ENCODE results near the gene HIPK1.

The HIPK1 gene

DNA sequence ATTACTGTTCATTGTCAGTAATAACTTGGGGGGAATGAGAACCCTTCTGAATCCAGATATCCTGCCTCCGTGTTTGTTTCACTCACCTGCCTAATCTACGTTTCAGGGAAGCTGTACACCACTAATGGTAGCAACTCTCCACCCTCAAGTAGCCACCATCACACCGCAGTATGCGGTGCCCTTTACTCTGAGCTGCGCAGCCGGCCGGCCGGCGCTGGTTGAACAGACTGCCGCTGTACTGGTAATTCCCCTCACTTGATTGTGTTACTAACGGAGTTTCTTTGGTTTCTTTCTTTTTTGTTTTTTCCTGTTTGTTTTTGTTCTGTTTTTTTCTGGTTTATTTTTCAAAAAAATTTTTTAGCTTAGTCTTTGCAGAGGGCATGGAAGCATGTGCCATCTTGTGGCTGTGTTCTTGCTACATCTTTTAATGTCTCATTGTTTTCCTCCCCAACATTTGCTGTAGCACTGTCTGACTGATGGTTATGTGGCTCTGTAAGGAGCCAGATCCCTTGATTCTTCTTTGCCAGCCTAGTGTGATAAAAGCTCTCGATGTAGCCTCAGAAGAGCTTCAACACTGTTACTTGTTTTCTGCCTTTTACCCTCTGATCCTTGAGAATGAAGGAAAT is 34.3 kb downstream of the HIPK1 start:
- Histone ChIP-seq H3K4me3 (ENCODE audit: low read length) (no peak overlapping the region), H3K36me3 (ENCODE audit: insufficient read depth, low read length) (peaks cover 50% of the 10 kb centered on the region), H3K27me3 (ENCODE audit: insufficient read depth, low read length) (no peaks in the 10 kb centered on the region), H3K4me1 (ENCODE audit: insufficient read depth, low read length) (no peaks in the 10 kb centered on the region), H3K9me3 (ENCODE audit: low read length) (peaks cover 5% of the 10 kb centered on the region), H2AFZ (ENCODE audit: low read depth, low read length) (no peak overlapping the region)

DNA sequence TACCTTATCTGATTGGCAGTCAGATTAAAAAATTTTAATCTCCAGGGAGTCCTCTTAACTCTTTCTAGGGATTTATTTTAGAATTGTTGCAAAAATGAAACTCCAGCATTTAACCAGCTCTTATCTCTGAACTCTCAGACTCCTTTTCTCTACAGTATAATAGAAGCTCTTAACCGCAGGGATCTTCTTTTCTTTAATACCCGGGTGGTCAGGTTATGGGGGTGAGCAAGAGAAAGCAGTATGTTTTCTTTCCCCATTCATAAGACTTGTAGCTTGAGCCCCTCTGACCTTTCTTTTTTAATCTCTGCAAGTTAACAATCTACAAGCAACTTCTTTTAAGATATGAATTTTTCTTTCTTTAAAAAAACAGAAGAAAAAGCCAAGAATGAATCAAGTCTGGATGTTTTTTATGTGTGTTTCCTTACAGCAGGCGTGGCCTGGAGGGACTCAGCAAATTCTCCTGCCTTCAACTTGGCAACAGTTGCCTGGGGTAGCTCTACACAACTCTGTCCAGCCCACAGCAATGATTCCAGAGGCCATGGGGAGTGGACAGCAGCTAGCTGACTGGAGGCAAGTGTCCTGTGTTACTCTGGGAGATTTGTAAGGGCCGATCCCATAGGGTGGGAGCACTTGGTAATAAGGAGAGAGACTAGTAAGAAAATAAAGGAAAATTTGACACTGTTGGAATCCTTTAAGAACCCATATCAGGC is 36.7 kb downstream of the HIPK1 start:
- H3K4me1 ChIP-seq (ENCODE audit: insufficient read depth, low read length), result no peaks in the 10 kb centered on the region
- H3K27me3 ChIP-seq (ENCODE audit: insufficient read depth, low read length), result no peaks in the 10 kb centered on the region
- no peak overlapping the region for H3K4me3 ChIP-seq (ENCODE audit: low read length)
- peaks cover 62% of the 10 kb centered on the region for H3K36me3 ChIP-seq (ENCODE audit: insufficient read depth, low read length)
- H3K9me3 ChIP-seq (ENCODE audit: low read length), result peaks cover 5% of the 10 kb centered on the region
- H2AFZ ChIP-seq (ENCODE audit: low read depth, low read length), result no peak overlapping the region

DNA sequence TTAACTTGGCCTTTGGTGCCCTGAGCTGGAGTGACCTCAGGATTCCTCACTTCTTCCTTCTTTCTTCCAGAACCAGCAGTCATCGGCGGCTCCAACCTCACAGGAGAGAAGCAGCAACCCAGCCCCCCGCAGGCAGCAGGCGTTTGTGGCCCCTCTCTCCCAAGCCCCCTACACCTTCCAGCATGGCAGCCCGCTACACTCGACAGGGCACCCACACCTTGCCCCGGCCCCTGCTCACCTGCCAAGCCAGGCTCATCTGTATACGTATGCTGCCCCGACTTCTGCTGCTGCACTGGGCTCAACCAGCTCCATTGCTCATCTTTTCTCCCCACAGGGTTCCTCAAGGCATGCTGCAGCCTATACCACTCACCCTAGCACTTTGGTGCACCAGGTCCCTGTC is 43.8 kb downstream of the HIPK1 start:
- H3K4me3 ChIP-seq (ENCODE audit: low read length), result no peak overlapping the region
- H3K36me3 ChIP-seq (ENCODE audit: insufficient read depth, low read length), result peaks cover 56% of the 10 kb centered on the region

DNA sequence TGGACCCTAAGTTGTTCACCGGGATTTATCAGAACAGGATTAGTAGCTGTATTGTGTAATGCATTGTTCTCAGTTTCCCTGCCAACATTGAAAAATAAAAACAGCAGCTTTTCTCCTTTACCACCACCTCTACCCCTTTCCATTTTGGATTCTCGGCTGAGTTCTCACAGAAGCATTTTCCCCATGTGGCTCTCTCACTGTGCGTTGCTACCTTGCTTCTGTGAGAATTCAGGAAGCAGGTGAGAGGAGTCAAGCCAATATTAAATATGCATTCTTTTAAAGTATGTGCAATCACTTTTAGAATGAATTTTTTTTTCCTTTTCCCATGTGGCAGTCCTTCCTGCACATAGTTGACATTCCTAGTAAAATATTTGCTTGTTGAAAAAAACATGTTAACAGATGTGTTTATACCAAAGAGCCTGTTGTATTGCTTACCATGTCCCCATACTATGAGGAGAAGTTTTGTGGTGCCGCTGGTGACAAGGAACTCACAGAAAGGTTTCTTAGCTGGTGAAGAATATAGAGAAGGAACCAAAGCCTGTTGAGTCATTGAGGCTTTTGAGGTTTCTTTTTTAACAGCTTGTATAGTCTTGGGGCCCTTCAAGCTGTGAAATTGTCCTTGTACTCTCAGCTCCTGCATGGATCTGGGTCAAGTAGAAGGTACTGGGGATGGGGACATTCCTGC is 46.2 kb downstream of the HIPK1 start:
- Histone ChIP-seq H3K36me3 (ENCODE audit: insufficient read depth, low read length) (peaks cover 34% of the 10 kb centered on the region), H3K4me3 (ENCODE audit: low read length) (no peak overlapping the region), H3K27me3 (ENCODE audit: insufficient read depth, low read length) (no peaks in the 10 kb centered on the region), H3K4me1 (ENCODE audit: insufficient read depth, low read length) (peaks cover 32% of the 10 kb centered on the region), H3K9me3 (ENCODE audit: low read length) (no peaks in the 10 kb centered on the region), H2AFZ (ENCODE audit: low read depth, low read length) (no peak overlapping the region)

More for the DNA sequence above, 43.8 kb downstream of the HIPK1 start:
- no peaks in the 10 kb centered on the region for H3K9me3 ChIP-seq (ENCODE audit: low read length)
- no peaks in the 10 kb centered on the region for H3K27me3 ChIP-seq (ENCODE audit: insufficient read depth, low read length)
- H2AFZ ChIP-seq (ENCODE audit: low read depth, low read length), result no peak overlapping the region
- peaks cover 24% of the 10 kb centered on the region for H3K4me1 ChIP-seq (ENCODE audit: insufficient read depth, low read length)

DNA sequence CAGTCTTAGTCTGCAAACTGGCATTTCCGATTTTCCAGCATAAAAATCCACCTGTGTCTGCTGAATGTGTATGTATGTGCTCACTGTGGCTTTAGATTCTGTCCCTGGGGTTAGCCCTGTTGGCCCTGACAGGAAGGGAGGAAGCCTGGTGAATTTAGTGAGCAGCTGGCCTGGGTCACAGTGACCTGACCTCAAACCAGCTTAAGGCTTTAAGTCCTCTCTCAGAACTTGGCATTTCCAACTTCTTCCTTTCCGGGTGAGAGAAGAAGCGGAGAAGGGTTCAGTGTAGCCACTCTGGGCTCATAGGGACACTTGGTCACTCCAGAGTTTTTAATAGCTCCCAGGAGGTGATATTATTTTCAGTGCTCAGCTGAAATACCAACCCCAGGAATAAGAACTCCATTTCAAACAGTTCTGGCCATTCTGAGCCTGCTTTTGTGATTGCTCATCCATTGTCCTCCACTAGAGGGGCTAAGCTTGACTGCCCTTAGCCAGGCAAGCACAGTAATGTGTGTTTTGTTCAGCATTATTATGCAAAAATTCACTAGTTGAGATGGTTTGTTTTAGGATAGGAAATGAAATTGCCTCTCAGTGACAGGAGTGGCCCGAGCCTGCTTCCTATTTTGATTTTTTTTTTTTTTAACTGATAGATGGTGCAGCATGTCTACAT is 47.6 kb downstream of the HIPK1 start:
- Histone ChIP-seq H3K27me3 (ENCODE audit: insufficient read depth, low read length) (no peaks in the 10 kb centered on the region), H3K4me1 (ENCODE audit: insufficient read depth, low read length) (peaks cover 32% of the 10 kb centered on the region), H3K36me3 (ENCODE audit: insufficient read depth, low read length) (peaks cover 20% of the 10 kb centered on the region), H2AFZ (ENCODE audit: low read depth, low read length) (no peak overlapping the region), H3K9me3 (ENCODE audit: low read length) (no peaks in the 10 kb centered on the region), H3K4me3 (ENCODE audit: low read length) (no peak overlapping the region)

DNA sequence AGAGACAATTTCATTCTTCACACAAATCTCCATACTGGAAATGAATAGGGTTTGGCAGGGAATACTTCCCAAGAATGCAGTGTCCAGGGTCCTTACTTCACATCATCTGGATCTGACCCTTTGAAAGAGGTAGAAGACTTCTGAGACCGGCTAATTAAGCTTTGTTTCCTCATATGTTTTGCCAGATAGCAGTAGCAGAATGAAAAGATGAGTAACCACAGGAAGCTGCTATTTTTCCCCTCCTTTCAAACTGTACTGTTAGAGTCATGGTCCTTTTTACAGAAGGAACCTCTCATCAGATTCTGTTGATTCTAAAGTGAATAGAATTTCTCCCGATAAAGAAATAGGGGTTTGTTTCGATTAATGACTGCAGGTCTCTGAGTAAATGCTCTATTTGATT is 48.8 kb downstream of the HIPK1 start:
- Histone ChIP-seq H3K27me3 (ENCODE audit: insufficient read depth, low read length) (no peaks in the 10 kb centered on the region), H3K36me3 (ENCODE audit: insufficient read depth, low read length) (peaks cover 9% of the 10 kb centered on the region), H3K4me3 (ENCODE audit: low read length) (no peak overlapping the region), H2AFZ (ENCODE audit: low read depth, low read length) (no peak overlapping the region), H3K9me3 (ENCODE audit: low read length) (no peaks in the 10 kb centered on the region), H3K4me1 (ENCODE audit: insufficient read depth, low read length) (peaks cover 32% of the 10 kb centered on the region)

DNA sequence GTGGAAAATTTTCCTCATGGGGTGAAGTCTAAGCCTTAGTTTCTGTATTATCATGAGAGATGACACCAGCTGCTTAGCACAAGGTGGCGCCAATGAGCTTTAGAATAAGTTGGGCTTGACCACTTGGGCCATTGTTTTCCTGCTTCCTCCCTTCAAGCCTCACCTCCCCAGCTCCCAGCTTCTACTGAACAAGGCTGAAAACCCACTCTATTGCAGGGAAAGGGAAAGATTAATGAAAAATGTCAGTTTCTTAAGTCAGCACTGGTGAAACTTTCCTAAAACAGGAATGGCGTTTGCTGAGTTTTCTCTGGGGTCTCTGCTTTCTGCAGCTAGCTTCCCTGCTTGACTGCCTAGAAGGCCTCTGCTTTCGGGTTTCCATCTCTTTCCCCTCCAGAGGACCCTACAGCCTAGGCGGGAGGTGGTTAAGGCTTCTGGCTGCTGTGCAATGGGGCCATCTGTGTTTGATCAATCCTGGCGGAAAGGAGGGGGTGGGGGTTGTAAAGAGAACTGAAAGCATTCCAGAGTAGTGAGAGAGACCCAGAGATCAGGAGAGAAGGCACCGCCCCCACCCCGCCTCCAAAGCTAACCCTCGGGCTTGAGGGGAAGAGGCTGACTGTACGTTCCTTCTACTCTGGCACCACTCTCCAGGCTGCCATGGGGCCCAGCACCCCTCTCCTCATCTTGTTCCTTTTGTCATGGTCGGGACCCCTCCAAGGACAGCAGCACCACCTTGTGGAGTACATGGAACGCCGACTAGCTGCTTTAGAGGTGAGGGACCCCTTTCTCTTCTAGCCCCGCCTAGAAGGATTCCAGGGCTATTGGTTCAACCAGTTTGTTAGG is 50.0 kb downstream of the HIPK1 start, which contains the start of gene OLFML3:
Gene OLFML3, plus strand, starts transcription at position 612 of the 840 bp plus-strand sequence. Its CDS starts 43 bp downstream, at position 655.
- peak within 1 kb of the TSS; percentile 92 for H2AFZ ChIP-seq (ENCODE audit: low read depth, low read length)
- no peaks in the 10 kb centered on the region for H3K9me3 ChIP-seq (ENCODE audit: low read length)
- H3K36me3 ChIP-seq (ENCODE audit: insufficient read depth, low read length), result no peaks in the 10 kb centered on the region
- H3K4me1 ChIP-seq (ENCODE audit: insufficient read depth, low read length), result peaks cover 32% of the 10 kb centered on the region
- no peaks in the 10 kb centered on the region for H3K27me3 ChIP-seq (ENCODE audit: insufficient read depth, low read length)
- H3K4me3 ChIP-seq (ENCODE audit: low read length), result peak within 1 kb of the TSS; percentile 37

DNA sequence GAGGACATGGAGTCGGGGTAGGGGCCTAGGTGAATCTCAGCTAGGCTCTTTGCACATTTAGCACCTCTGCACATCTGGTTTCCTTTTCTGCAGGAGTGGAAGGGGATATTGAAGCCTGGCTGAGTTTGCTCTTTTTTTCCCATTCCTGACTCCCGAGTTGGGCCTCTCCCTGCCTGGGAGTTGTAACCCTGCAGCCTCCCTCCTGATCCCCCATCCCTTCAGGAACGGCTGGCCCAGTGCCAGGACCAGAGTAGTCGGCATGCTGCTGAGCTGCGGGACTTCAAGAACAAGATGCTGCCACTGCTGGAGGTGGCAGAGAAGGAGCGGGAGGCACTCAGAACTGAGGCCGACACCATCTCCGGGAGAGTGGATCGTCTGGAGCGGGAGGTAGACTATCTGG is 51.0 kb downstream of the HIPK1 start:
- H3K4me3 ChIP-seq (ENCODE audit: low read length), result no peak overlapping the region
- peaks cover 29% of the 10 kb centered on the region for H3K4me1 ChIP-seq (ENCODE audit: insufficient read depth, low read length)
- H3K36me3 ChIP-seq (ENCODE audit: insufficient read depth, low read length), result no peaks in the 10 kb centered on the region
- H3K9me3 ChIP-seq (ENCODE audit: low read length), result no peaks in the 10 kb centered on the region
- H3K27me3 ChIP-seq (ENCODE audit: insufficient read depth, low read length), result no peaks in the 10 kb centered on the region
- no peak overlapping the region for H2AFZ ChIP-seq (ENCODE audit: low read depth, low read length)

DNA sequence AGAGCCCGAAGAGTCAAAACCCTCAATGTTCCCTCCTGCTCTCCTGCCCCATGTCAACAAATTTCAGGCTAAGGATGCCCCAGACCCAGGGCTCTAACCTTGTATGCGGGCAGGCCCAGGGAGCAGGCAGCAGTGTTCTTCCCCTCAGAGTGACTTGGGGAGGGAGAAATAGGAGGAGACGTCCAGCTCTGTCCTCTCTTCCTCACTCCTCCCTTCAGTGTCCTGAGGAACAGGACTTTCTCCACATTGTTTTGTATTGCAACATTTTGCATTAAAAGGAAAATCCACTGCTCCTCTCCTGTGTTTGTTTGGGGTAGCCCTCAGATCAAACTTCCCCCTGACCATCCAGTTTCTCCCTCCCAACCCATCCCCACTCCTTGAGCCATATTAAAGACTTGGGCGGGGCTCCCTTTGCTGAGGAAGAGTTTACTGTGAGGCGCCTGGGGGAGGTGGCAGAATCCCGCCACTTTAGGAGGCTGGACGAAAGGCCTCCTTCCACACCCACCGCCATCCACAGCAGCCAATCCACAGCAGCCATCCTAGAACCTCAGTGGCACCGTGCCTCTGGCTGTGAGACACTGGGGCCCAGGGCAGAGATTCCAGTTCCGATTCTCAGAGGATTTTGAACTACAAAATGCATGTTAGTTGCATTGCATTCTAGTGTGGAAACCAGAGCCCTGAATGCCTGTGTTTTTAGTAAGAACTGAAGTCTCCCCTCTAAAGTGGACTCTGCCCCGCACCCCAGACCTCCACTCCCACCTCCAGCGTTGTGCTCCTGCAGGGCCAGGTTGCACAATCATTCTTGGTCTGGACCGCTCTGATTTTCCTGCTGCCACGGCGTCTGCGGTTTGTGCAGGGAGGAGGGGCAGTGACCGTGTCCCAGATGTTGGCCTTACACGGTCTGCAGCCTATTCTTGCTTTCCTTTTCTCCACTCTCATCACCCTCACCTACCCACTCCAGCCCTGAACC is 53.1 kb downstream of the HIPK1 start:
- H3K27me3 ChIP-seq (ENCODE audit: insufficient read depth, low read length), result no peaks in the 10 kb centered on the region
- no peaks in the 10 kb centered on the region for H3K9me3 ChIP-seq (ENCODE audit: low read length)
- no peaks in the 10 kb centered on the region for H3K36me3 ChIP-seq (ENCODE audit: insufficient read depth, low read length)
- no peak overlapping the region for H3K4me3 ChIP-seq (ENCODE audit: low read length)
- H2AFZ ChIP-seq (ENCODE audit: low read depth, low read length), result no peak overlapping the region
- H3K4me1 ChIP-seq (ENCODE audit: insufficient read depth, low read length), result peaks cover 10% of the 10 kb centered on the region

DNA sequence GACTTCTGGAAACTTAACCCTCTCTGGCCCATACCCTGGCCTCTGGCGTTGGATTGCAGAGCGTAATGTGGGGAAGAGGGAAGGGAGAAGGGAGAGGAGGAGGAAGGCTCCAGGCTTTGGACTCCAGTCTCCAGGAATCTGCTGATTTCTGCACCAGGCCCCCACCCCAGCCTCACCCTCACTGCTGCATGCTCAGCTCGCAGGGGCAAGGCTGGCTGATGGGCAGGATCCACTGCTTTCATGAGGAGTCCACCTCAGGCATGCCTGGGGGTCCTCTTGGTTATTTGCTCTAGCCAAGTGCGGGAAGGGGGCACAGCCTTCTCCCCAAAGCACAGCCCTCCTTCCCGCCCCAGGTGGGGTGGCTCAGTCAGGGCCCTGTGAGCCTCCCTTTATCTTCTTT is 53.8 kb downstream of the HIPK1 start:
- Histone ChIP-seq H3K36me3 (ENCODE audit: insufficient read depth, low read length) (no peaks in the 10 kb centered on the region), H3K4me1 (ENCODE audit: insufficient read depth, low read length) (peaks cover 8% of the 10 kb centered on the region), H3K9me3 (ENCODE audit: low read length) (no peaks in the 10 kb centered on the region), H3K27me3 (ENCODE audit: insufficient read depth, low read length) (no peaks in the 10 kb centered on the region), H3K4me3 (ENCODE audit: low read length) (no peak overlapping the region), H2AFZ (ENCODE audit: low read depth, low read length) (no peak overlapping the region)

DNA sequence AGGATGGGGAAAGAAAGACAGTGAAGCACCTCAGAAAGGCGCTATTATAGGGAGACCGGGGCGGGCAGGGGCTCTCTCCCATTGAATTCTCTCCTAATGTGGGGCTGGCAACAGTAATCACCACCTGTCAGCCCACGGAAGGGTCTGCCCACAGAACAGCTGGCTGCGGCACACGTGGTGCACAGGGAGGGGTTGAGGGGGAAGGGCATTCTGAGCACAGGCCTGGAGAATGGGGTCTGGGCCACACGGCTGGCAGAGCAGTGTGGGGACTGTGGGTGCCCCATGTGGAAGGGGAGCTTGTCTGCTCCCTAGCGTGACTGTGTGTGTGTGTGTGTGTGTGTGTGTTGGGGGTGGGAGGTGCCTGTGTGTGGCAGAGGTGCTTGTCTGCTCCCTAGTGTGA is 54.3 kb downstream of the HIPK1 start:
- no peak overlapping the region for H2AFZ ChIP-seq (ENCODE audit: low read depth, low read length)
- no peaks in the 10 kb centered on the region for H3K27me3 ChIP-seq (ENCODE audit: insufficient read depth, low read length)
- peaks cover 8% of the 10 kb centered on the region for H3K4me1 ChIP-seq (ENCODE audit: insufficient read depth, low read length)
- no peaks in the 10 kb centered on the region for H3K9me3 ChIP-seq (ENCODE audit: low read length)
- H3K4me3 ChIP-seq (ENCODE audit: low read length), result no peak overlapping the region
- no peaks in the 10 kb centered on the region for H3K36me3 ChIP-seq (ENCODE audit: insufficient read depth, low read length)

Data from neuron (in vitro differentiated cells).